Fibroblast of skin of scalp (primary cell): ENCODE data around the gene NKX2-1. TPM values are rescaled to one million over a fixed set of nuclear protein-coding genes. Genes with fewer than 3 reads are reported as not detected.
"Not testable (repeated sequence)": the region's sequence is repeated elsewhere in the genome, so short reads cannot be mapped to it uniquely, and the experiment has no call there.

Source experiments
- DNase-seq: peaks from one replicate; pipeline ENCODE4 v3.0.0-alpha.2; 2013
- polyA plus RNA-seq, 2 experiments: library from polyadenylated mRNA; unstranded; fragments of 120-200 nt; gene quantifications; one replicate each; pipeline ENCODE4 v1.2.1, GENCODE V29; 2013; ENCODE audit not compliant: insufficient read length in 2 of 2

NKX2-1 gene
- polyA plus RNA-seq (2013, experiment 1 of 2; ENCODE audit: insufficient read length), result not detected
- polyA plus RNA-seq (2013, experiment 2 of 2; ENCODE audit: insufficient read length), result not detected

GRCh38 chr14:36519431-36520321, at the start of gene NKX2-1:
Gene NKX2-1, minus strand, starts transcription at chr14:36520232. Its CDS starts 103 bp downstream, at chr14:36520129.
- DNase-seq, result no peak

GRCh38 chr14:36556811-36557433, 36.9 kb upstream of the NKX2-1 start:
- DNase-seq, result peak; percentile 3

- DNase-seq, result no peak
These were observed 36.1 kb upstream of the NKX2-1 start for GRCh38 chr14:36555998-36556743.

- peak; percentile 48 for DNase-seq
These were observed 33.7 kb upstream of the NKX2-1 start for GRCh38 chr14:36553656-36554260.

GRCh38 chr14:36550899-36551298, 30.9 kb upstream of the NKX2-1 start:
- no peak for DNase-seq

GRCh38 chr14:36544280-36544679, 24.2 kb upstream of the NKX2-1 start:
- DNase-seq, result not testable (repeated sequence)

- DNase-seq, result no peak
These were observed 18.0 kb upstream of the NKX2-1 start for GRCh38 chr14:36538051-36538450.

- no peak for DNase-seq
These were observed 9.0 kb upstream of the NKX2-1 start for GRCh38 chr14:36529062-36529461.

- DNase-seq, result no peak
These were observed 5.7 kb upstream of the NKX2-1 start for GRCh38 chr14:36525746-36526099.

GRCh38 chr14:36524874-36525745, 5.1 kb upstream of the NKX2-1 start:
- DNase-seq, result no peak

- DNase-seq, result no peak
These were observed 4.3 kb upstream of the NKX2-1 start for GRCh38 chr14:36524220-36524837.

- DNase-seq, result no peak
These were observed 3.1 kb upstream of the NKX2-1 start for GRCh38 chr14:36522972-36523715.

GRCh38 chr14:36522347-36522971, 2.4 kb upstream of the NKX2-1 start:
- no peak for DNase-seq

- DNase-seq, result no peak
These were observed 1.7 kb upstream of the NKX2-1 start for GRCh38 chr14:36521598-36522345.

- DNase-seq, result no peak
These were observed 831 bp upstream of the NKX2-1 start for GRCh38 chr14:36520601-36521525.

GRCh38 chr14:36518586-36519430, 1.2 kb downstream of the NKX2-1 start:
- DNase-seq, result no peak

GRCh38 chr14:36518031-36518585, 1.9 kb downstream of the NKX2-1 start:
- no peak for DNase-seq
